ENCODE measurements around the gene MGLL.

The MGLL gene

DNA sequence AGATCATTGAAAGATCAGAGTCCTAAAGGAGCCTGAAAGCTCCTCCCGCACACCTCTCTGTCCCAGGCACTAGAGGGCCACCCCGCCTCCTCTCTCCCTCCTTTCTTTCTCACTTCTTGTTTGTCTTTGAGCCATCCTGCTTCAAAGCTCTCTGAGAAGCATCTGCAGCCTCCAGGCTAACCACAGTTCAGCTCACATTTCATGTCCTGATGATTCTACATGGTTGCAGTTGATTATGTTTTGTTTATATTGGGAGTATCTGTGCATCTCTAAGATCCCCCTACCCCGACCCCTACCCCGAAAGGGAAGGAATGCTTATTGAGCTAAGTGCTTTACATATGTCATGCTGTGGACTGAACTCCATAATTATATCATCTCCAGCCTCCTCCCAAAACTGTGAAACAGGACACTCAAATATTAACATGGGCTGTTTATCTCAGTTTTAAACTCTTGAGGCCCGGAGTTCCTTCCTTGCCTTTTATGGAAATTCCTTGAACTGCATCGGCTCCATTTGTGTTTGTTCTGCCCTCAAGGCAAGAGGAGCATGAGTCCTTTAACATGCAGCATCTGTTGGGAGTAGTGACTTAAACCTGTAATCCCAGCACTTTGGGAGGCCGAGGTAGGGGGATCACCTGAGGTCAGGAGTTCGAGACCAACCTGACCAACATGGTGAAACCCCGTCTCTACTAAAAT, 30.9 kb downstream of the MGLL start:
- in situ Hi-C loops (cut with MboI; ENCODE audit: low sequenced_read_pairs) = no loop called here

DNA sequence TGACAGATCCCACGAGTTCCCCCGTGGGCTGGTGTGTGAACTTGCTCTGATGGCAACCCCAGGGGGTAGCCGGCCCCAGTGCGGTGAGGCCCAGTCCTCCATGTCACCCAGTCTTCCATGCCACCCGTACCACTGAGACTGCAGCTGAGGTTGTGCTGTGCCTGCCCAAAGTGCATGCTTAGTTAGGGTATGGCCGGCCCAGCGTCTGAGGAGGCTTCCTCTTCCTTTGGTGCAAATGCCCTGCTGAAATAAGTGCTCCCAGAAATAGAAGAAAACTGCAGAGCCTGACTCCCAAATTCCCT, 31.5 kb downstream of the MGLL start:
- in situ Hi-C loops (cut with MboI; ENCODE audit: low sequenced_read_pairs) = no loop called here

DNA sequence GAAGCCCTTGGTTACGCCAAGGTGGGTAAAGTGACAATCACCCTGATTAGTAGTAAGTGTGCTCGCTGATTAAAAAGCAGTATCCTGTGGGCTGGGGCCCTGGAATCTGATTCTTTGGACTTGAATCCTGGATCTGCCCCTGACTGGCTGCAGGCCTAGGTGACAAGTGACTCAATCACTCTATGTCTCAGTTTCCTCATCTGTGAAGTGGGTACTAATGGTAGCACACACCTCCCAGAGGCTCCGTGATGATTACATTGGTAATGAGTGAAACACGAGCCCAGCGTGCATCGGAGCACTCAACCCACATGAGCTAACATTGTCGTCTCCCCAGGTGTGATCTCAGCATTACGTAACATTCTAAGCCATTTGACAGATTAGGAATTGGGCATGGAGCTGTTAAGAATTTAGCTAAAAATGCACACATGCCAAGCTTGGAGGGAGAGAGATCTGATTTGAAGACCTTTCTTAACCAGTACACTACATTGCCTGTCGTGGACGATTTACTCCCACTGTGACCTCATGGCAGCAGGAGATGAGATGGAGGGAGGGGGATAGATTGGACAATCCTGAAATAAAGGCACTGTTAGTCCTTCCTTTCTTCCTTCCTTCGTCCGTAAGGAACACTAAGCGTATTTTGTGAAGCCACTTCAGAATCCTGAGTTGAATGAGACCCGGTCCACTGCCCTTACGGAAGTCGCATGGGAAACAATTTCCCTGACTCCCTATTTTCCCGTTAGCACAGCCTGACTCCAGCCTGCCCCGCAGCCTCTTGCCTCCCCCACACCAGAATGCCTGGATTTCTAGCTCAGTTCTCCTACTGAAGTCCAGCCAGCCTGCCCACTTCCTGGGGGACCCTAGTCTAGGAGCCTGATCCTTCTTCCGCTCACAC, 32.1 kb downstream of the MGLL start:
- in situ Hi-C loops (cut with MboI; ENCODE audit: low sequenced_read_pairs) = no loop called here

DNA sequence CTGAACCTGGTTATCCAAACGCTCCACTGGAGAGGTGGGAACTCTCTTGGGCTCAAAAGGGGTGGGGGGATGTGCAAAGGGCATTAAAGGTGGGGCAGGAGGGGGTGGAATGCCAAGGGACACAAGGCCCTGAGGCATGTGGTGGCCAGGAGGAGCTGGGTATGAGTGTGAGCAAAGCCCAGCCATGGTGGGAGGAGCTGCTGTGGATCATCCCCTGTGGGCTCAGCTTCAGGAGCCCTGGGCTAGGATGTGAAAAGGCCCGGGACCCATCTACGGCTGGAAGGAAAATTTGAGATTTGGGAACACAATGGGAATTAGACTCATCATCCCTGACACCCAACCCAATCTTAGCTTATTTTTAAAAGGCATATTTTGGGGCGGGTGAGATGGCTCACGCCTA, 33.3 kb downstream of the MGLL start:
- in situ Hi-C loops (cut with MboI; ENCODE audit: low sequenced_read_pairs) = no loop called here

DNA sequence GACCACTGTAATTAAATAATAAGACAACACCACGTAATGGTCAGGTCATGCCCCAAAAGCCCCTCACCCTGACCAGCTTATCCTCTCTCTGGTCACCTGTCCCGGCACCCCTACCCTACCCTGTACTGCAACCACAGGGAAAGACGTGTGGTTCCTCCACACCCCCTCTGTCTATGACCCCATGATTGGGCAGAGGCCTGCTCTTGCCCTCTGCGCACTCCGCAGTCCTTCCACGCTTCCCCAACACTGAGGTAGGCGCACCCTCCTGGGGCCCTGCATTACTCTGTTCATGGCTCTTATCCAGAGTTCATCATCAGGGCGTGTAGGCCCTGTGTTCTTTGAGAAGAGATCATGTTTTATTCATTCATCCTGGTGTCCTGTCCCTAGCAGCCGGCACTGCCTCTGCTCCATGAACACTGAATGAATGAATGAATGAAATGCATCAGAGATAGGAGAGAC, 33.8 kb downstream of the MGLL start:
- in situ Hi-C loops (cut with MboI; ENCODE audit: low sequenced_read_pairs) = no loop called here

DNA sequence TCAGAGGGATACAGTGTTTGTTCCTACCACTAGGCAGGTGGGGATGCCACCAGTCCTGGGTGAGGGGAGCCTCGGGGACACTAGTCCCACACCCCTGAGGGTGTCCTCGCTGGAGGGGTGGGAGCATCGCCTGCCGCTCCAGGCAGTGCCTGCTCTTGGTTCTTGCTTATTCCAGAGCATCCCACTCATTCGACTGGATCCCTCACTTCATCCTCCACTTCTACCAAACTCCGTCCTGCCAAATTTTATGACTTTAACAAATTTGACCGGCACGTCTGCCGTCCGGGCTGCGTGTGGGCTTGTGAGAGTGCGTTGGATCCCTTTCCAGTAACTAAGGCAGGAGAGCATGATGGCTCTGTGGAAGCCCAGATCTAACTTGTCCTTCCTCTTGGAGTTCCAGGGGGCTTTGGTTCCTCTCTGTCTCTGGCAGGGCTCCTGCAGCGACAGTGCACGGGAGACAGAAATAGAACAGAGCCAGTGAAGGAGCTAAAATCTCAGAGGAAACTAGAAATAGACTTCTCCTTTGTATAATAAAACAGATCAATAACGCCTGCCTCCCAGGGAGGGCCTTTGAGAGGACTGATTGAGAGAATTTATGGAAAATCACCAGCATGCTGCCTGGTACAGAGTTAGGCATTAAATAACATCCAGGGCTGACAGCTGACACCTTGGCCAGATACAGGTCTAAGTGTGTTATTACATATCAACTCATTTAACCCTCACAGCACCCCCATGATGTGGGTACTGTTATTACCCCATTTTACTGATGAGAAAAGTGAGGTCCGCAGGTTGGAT, 34.5 kb downstream of the MGLL start:
- in situ Hi-C loops (cut with MboI; ENCODE audit: low sequenced_read_pairs) = no loop called here

DNA sequence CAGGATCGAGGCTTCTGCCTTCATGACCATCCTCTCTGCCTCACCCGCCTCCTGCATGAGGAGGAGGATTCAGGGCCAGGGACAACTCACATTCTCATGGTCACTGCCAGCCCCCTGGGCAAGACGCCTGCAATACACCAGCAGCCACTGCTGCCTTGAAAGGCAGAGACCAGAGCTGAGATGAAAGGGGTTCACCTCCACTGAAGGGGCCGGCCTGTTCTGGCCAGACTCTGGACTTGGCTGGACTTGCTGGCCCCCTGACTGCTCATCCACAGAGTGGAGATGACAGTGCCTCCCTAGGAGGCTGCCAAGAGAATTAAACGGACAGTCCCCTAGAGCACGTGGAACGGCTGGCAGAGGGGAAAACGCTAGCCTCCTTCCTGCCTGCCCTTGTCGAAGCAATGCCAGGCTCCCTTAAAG, 35.2 kb downstream of the MGLL start:
- in situ Hi-C loops (cut with MboI; ENCODE audit: low sequenced_read_pairs) = no loop called here

DNA sequence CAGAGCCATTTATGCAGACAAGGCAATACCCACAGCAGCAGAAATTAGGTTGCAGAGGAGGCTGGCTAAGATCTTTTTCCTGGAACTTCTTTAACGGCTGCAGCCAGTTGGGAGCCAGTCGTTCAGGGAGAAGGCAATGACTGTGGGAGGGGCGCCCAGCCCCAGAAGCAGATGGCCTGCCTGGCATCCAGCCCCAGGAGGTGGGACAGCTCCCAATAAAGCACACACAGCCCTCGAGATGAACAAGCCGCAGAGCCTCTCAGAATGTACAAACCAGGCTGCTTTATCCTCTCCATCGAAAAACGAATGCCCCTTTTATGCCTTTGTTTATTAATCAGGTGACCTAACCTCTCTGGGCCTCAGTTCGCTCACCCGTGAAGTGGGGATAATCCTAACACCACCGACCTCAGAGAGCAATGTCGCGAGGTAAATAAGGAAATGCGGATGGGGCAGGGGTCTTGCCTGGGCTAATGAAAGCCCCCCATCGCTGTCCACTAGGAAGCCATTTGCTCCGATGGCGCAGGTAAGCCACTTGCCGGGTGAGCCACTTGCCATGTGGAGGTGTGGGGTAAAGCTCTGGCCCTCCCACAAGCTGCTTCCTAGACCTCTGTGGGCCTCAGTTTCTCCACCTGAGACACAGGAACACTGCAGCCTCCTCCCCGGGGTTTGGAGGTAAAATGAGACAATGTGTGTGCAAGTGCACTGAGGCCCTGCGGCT, 35.8 kb downstream of the MGLL start:
- in situ Hi-C loops (cut with MboI; ENCODE audit: low sequenced_read_pairs) = no loop called here

DNA sequence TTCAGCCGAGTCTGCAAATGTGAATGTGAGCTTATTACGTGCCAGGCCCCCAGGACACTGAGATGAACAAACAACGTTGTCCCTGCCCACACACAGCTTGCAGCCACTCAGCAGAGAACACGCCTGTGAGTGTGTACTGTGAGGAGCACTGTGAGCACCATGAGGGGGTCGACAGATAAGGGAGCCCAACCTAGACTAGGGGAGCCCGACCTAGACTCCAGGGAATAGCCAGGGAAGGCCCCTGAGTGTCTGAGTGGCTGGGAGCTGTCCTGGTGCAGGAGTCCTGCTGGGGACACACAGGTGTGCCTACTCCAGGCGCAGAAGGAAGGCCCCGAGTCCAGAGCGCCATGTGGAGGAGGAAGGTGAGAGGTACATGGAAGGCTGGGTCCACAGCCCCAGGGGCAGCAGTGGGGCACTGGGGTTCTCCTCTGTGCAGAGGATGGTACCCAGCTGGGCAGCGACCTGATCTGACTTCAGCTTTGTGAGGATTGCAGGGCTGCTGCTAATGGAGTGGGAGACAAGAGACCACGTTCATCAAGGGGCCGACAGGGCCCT, 36.5 kb downstream of the MGLL start:
- in situ Hi-C loops (cut with MboI; ENCODE audit: low sequenced_read_pairs) = no loop called here

DNA sequence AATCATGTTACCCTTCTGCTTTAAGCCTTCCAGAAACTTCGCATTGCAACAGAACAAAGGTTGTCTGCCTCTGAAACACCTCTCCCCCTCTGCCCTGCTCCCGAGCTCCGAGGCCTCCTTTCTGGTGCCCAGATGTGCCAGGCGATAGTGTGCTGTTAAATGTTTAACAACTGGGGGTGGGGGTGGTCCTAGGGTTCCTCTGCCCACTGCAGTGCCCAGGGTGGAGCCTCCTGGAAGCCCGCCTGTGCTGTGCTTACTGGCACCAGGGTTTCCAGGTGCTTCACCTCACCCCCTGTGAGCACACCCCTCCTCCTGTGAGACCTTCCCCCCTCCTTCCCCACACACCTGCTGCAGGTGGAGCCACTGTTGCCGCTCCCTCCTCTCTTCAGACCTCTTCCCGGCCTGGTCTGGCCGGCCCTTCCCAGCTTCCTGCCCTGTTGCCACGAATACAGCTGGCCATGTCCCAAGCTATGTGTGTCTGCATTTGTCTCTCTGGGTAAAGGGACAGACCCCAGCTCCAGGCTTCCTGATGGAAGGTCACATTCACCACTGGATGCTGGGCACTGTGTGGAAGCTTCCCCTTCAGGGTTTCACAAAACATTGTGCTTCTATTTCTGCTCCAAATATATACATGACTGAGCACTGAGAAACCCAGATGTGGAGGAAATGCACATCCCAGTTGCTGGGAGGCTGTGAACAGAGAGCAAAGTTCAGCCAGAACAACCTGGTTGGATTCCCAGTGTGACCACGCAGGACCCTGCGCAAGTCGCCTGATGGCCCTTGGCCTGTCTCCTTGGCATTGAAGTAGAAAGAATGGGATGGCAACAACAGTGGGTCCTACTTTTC, 37.2 kb downstream of the MGLL start:
- in situ Hi-C loops (cut with MboI; ENCODE audit: low sequenced_read_pairs) = no loop called here

DNA sequence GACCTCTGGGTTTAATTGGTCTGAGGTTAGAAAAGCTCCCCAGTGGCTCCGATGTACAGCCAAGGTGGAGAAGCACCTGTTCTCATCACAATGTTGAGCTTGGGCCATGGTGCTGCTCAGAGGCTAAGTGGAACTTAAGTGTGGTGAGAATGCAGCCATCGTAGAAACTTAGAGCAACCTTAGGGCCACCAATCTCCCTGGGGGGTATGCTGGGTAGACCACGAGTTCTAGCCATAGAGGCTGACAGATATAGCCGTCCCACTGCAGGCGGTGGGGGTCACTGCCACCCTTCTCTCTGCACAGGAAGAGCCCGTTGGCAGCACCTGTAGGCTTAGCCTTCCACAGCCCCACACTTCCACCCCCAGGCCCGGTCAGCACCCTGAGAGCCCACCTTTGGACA, 38.0 kb downstream of the MGLL start:
- in situ Hi-C loops (cut with MboI; ENCODE audit: low sequenced_read_pairs) = no loop called here

DNA sequence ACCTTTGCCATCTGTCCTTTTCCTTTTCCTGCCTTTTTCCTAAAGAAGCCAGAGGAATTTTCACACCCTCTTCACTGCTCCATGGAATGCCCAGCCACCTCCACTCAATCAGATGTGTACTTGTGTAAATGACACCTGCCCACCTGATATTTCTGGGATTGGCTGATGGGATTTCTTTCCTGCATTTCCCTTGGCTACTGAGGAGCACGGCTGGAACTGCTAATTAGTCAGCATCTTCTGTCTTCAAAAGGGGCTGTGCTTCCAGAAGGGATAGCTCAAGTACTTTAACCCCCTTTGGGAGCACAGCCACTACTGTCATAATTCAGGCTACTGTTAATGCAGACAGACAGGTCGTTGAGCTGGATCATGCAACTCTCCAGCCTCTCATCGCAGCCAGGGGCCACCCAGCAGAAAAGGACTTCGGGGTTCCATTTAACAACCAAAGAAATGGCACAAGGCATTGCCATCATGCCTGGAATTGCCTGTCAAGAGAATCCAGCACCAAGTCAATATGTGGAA, 38.6 kb downstream of the MGLL start:
- in situ Hi-C loops (cut with MboI; ENCODE audit: low sequenced_read_pairs) = no loop called here

DNA sequence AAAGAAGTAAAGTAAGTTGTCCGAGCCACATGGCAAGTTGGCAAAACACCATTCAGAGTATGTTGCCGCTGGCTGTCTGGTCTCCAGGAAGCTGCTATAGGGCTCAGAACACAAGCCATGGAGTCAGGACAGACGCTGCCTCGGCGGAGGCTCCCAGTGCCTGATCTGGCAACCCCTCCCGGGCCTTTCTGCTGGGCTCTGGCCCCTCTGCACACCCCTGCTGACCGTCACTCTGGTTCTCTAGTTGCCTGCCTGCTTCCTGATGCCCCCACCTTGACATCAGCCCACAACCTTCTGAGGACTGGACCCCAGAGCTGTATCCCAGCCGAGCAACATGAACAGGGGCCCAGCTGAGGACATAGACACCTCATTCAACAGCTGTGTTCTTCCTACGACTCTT, 39.1 kb downstream of the MGLL start:
- in situ Hi-C loops (cut with MboI; ENCODE audit: low sequenced_read_pairs) = no loop called here

DNA sequence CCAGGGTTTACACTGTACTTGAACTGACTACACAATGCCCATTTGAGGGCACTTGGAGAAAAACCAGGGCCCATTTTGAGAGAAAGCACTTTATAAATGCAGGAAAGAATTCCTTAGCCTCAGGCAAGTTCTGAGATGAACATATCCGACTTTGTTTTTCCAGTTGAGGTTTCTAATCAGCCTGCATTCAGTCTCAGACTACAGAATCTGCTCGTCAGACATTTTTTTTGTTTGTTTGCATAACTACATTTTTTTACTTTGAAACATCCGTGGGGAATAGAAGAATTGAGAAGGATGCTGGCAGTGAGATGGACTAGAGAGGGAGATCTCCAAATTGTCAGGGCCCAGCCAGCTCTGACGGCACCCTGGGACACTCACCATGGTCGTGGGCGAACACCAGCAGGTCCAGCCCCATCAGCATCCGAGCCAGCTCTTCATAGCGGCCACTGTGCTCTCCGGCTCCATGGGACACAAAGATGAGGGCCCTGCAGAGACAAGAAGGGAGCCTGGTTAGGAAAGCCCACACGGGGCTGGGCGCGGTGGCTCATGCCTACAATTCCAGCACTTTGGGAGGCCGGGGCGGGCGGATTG, 40.8 kb downstream of the MGLL start:
- in situ Hi-C loops (cut with MboI; ENCODE audit: low sequenced_read_pairs) = no loop called here

DNA sequence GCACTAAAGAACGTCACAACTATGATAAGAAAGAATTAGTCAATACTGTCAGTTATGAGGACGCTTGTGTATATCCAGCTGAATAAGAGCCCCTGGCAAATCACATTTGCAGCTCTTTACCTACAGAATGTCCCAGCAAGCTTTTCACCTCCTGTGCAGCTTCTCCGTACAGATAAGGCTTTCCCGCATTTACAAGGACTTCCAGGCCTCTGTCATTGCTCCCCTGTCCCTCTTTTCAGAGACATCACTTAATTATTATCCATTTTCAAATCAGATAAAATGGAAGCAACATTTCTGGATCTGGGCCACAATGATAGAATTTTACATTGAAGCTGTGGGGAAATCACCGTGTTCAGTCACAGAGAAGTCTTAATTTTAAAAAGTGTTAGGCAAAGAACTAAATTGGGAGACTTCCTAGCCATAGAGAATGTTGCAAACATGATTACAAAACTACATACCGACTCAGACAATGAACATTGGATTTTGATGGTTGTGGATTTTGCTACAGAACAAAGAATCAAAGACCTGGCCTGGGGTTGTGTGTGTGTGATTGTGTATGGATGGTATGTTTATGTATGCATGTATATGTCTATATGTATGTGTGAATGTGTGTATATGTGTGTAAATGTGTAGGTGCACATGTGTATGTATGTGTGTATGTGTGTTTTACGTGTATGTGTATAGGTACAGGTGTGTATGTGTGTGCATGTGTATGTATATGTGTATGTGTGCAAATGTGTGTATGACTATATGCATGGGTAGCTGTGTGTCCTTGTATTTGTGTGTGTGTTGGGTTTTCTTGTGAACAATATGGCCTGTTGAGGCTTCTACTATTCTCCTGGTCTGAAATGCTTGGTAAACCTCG, 41.5 kb downstream of the MGLL start:
- in situ Hi-C loops (cut with MboI; ENCODE audit: low sequenced_read_pairs) = no loop called here

DNA sequence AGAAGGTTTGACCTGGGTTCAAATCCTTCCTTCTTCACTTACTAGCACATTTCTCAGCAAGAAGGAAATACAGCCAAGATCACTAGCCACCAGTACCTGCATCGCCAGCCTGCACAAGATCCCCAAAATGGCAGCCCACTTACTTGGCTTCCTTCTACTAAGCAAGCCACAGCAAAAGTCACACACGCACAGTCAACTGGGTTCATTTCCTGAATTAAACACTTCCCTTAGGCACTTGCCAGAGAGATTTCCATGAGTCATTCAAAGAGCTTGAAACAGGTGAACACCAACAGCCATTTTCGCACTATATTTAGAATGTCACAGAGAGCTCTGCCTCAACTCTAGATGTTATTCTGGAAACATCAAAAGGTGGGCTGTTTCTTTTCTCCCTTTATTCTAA, 42.6 kb downstream of the MGLL start:
- in situ Hi-C loops (cut with MboI; ENCODE audit: low sequenced_read_pairs) = no loop called here

DNA sequence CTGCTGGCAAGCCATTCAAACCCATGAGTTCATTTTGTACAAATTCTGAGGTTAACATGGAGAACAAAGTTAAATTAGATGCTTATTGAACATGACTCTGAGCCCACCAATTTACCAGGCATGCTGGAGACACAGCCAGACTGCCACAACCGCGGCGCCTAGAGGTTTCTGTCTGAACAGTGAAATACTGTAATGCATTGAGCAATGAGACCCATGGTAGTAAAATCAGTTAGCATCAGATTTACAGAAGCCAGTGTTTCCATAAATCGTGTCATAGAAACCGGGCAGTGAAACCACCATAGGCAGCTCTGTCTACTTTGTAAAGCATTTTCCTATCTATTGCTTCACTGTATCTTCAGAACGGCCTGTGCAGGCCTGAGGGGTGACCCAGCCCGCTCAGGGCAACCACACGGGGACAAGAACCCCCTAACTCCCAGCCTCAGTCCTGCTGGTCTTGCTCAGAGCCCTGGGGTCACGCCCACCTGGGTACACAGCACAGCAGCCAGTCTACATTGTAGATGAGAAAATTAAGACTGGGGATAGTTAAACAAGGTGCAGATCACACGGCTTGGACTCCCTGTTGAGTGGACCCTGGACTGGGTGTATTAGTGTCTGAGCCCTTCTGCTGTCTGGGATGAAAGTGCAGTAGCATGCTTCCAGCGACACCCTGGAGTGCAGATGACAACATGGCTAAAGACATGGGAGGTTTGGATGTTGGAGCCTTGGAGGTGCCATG, 44.2 kb downstream of the MGLL start:
- in situ Hi-C loops (cut with MboI; ENCODE audit: low sequenced_read_pairs) = no loop called here

DNA sequence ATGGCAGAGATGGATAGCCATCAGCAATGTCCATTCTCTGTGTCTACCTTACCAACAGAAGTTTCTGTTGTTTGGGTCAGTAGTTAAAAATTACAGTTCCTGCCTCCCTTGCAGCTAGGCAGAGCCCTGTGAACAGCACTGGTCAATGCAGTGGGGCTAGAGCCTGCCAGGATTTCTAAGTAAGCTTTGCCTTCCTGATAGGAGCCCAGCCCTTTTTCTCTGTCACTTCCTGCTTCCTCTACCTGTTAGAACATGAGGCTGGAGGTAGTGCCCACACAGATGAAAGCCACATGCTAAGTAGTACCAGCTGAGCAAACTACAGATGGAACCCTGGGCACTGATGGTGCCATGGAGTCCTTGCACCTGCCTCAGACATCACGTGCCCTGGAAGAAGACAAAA, 45.0 kb downstream of the MGLL start:
- in situ Hi-C loops (cut with MboI; ENCODE audit: low sequenced_read_pairs) = no loop called here

Measured in HL-60/S4 (cell line).